ENCODE measurements around the gene PPP1CC.
A peak's percentile ranks its signal among the peaks of the same experiment; 100 is the strongest.
"Not testable (repeated sequence)": the region's sequence is repeated elsewhere in the genome, so short reads cannot be mapped to it uniquely, and the experiment has no call there.

PPP1CC gene

GRCh38 chr12:110742718-110743570, at the start of gene PPP1CC:
PPP1CC (minus strand) TSS chr12:110742891; CDS start chr12:110742707, 184 bp downstream.
- peak; percentile 55 for DNase-seq

- no peak for DNase-seq
These were observed 48.9 kb upstream of the PPP1CC start for GRCh38 chr12:110791589-110791988.

DNA sequence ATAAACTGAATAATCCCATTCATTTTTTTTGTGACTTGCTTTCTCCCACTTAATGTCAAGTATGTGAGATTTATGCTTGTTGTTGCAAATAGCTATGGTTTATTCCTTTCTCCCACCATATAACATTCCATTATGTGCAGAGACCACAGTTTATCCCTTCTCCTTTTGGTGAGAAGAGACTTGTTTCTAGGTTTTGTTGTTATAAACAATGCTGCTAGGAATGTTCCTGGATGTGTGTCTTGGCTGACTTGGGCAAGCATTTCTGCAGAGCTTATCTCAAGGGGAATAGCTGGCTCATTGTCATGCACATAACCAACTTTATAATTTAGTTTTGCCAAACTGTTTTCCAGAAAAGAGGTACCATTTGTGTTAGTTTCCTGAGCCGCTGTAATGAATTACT, 47.6 kb upstream of the PPP1CC start:
- no peak for DNase-seq

DNA sequence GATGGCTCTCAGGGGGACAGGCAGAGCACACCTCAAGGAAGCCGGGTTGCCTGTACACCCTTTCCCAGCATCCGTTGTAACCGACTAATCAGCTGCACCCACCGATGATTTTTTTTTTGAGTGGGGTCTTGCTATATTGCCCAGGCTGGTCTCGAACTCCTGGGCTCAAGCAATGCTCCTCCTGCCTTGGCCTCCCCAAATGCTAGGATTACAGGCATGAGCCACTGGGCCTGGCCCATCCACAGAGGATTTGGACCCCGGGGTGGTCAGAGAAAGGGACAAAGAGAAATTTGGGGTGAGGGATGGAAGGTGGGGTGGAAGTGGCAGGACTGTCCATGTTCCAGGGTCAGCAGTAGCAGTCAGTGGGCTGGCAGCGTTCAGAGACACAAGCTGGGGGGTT, 43.3 kb upstream of the PPP1CC start:
- no peak for DNase-seq

DNA sequence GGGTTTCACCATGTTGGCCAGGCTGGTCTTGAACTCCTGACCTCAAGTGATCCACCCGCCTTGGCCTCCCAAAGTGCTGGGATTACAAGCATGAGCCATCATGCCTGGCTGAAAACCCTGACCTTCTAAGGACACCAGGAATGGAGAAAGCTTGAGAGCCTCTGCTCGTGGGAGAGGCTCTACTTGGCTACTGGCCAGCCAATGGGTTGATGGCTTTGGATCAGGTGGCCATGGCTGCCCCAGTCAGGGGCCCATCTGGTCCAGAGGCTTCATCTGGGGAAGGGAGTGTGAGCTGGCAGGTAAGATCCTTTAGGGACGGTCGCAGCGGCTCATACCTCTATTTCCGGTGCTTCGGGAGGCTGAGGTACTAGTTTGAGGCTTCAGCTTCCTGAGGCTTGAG, 42.5 kb upstream of the PPP1CC start:
- no peak for DNase-seq

GRCh38 chr12:110782922-110783321, 40.2 kb upstream of the PPP1CC start:
- DNase-seq = no peak

- DNase-seq = no peak
These were observed 39.4 kb upstream of the PPP1CC start for GRCh38 chr12:110782094-110782493.

GRCh38 chr12:110780448-110780847, 37.8 kb upstream of the PPP1CC start:
- no peak for DNase-seq

DNA sequence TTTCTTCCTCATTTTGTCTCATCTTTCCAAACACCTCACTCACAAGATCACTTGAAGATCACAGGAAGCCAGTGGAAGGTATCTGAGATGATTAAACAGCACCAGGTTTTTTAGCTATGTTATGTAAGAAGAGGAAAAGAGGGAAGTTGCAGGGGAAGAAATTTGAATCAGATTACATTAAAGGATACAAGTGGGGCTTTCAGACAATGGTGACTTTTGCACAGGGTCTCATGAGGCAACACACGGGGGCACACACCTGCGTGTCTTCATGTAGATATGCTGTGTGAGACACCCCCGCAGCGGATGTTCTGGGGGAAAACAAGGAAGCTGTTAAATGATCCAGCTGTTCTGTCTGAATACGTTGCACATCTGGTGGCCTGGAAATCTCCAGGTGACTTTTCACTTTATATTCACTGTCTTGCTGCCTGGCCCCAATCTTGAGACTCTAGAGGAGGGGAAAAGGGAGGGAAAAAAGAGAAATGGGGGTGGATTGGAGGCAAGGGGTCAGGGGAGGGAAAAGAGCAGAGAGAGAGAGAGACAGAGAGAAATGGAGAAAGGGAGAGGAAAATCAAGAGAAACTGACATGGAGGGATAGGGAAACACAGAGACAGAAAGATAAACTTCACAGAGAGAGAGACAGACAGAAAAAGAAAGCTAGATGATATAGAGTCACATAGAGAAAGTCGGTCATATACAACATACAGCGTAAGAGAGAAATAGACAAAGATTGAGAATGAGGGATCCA, 36.3 kb upstream of the PPP1CC start:
- DNase-seq = no peak

GRCh38 chr12:110776410-110776809, 33.7 kb upstream of the PPP1CC start:
- DNase-seq = no peak

DNA sequence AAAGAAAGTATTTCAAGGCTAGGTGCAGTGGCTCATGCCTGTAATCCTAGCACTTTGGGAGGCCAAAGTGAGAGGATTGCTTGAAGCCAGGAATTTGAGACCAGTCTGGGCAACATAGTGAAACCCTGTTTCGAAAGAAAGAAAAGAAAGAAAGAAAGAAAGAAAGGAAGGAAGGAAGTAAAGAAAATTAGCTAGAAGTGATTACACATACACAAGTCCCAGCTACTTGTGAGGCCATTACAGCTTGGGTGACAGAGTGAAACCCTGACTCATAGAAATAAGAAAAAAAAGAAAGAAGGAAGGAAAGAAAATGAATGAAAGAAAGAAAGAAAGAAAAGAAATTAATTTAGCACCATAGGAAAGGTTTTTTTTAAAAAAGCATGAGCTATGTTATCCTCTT, 33.3 kb upstream of the PPP1CC start:
- no peak for DNase-seq

- no peak for DNase-seq
These were observed 32.1 kb upstream of the PPP1CC start for GRCh38 chr12:110774824-110775223.

- no peak for DNase-seq
These were observed 26.3 kb upstream of the PPP1CC start for GRCh38 chr12:110768960-110769359.

DNA sequence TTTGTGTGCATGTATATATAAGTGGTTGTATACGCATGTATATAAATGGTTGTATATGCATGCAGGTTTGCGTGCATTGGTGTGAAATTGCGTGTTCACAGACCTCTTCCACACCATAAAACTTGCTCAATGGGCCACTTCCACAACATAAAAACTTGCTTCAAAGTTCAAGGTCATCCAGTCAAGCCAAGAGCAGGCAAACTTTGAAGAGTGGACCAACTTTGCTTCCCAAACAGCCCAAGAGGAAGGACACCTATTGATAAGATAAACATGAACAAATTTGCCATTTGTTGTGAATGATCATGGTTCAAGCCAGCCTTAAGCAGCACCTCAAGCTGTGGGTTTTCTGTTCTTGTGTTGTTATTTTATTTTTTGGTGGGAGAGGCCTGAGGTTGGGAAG, 25.2 kb upstream of the PPP1CC start:
- no peak for DNase-seq

DNA sequence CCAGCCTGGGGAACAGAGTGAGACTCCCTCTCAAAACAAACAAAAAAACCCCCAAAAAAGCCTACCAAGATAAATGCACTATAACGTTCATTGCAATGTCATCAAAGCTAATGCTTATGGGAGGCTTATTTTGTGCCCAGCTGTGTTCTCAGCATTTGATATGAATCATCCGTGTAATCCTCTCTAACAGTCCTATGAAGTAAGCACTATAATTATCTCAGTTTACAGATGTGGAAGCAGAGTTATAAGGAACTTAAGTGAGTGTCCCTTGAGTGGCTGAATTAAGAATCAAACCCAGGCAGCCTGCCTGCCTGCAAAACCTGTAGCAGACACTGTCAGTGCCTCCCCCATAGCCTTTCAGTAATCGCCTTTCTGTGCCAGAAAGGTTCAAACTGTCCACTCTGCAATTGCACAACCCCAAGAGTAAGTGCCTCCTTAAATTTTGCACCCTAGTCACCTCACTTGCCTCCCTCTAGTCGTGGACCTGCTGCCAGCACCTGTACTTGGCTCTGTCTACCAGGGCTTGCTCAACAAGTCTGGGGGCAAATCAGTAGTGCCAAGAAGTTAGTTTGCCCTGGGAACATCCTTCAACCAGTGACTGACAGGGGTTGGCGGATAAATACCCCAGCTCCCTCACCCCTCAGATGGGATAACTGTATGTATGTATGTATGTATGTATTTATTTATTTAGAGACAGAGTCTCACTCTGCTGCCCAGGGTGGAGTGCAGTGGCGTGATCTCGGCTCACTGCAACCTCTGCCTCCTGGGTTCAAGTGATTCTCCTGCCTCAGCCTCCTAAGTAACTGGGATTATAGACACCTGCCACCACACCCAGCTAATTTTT, 23.8 kb upstream of the PPP1CC start:
- no peak for DNase-seq

DNA sequence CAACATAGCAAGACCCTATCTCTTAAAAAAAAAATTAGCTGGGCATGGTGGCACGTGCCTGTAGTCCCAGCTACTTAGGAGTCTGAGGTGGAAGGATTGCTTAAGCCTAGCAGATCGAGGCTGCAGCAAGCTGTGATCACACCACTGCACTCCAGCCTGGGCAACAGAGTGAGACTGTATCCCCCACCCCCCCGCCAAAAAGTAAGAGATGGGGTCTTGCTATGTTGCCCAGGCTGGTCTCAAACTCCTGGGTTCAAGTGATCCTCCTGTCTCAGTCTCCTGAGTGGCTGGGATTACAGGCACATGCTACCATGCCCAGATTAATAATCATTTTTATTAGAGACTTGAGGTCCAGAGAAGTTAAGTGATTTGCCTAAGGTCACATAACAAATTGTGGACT, 22.9 kb upstream of the PPP1CC start:
- DNase-seq = not testable (repeated sequence)

- no peak for DNase-seq
These were observed 22.4 kb upstream of the PPP1CC start for GRCh38 chr12:110765111-110765510.

DNA sequence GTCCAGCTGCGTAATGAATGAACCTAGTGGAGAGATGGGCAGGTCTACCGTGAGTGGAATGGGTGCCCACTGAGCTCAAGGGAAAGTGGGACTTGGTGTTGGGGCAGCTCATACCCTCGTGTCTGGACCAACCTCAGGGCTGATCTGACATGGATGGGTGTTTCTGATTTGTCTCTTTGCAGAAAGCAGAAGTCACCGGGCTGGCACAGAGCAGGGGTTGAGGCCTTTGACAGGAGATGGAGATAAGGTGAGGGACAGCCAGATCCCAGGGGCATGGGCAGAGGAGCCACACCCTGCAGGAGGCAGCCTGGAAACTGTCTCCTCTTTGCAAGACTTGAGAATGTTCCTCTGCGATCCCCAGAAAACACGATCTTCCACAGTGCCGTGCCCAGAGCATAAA, 20.9 kb upstream of the PPP1CC start:
- no peak for DNase-seq

- no peak for DNase-seq
These were observed 20.2 kb upstream of the PPP1CC start for GRCh38 chr12:110762891-110763290.

- DNase-seq = no peak
These were observed 17.5 kb upstream of the PPP1CC start for GRCh38 chr12:110760204-110760609.

DNA sequence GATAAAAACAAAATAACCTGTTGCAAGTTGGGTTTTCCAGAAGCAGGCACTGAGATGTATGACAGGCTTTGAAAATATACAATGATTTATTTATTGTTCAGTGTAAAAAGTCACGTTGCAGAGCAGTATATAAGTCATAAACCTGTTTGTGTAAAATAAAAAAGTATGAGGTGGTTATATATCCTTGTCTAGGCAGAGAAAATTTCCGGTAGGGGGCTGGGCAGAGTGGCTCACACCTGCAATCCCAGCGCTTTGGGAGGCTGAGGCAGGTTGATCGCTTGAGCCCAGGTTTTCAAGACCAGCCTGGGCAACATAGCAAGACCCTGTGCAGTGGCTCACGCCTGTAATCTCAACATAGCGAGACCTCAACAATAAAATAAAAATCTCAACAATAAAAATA, 16.2 kb upstream of the PPP1CC start:
- DNase-seq = no peak

GRCh38 chr12:110756611-110757010, 13.9 kb upstream of the PPP1CC start:
- DNase-seq = no peak

DNA sequence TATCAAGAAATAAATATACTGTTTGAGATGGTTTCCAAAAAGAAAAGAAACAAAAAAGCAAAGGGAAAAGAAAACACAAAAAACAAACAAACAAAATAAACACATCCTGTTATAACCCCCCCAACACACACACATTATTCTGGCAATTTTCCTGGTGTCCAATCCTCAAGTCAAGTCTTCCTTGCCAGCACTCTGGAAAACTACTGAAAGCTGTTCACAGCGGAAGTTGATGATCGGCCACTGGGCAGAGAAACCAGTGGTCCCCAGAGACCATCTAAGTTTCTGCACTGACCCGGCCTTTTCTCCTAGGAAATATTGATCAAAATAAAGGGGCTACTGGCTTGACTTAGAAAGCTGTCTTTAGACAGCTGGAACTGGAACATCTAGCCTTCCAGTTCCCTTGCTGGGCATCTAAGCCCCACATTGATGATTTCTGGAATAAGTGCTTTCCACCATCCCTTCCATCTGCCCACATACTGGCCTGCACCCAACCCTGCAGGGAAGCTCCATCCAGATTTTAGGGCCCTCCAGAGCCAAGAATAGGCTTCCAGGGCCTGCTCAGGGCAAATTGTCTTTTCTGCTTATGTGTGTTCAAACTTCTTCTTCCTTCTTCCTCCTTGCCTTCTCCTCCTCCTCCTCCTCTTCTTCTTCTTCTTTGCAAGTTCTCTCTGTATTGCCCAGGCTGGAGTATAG, 11.6 kb upstream of the PPP1CC start:
- DNase-seq = no peak
